Stomach smooth muscle (tissue), 2 donors: ENCODE measurements around the gene SLC26A11.
"Not testable (repeated sequence)": the region's sequence is repeated elsewhere in the genome, so short reads cannot be mapped to it uniquely, and the experiment has no call there.

Experiments
- H3K27ac ChIP-seq: one replicate; pipeline ENCODE4 v1.7.0; 2013; ENCODE audit warnings: mild to moderate bottlenecking, low read length, inconsistent platforms
- H3K27me3 ChIP-seq, 2 donors: one replicate each; pipeline ENCODE4 v1.7.0; 2013; ENCODE audit warnings: low read length in 2 of 2; ENCODE audit not compliant: insufficient read depth in 2 of 2, control insufficient read depth in 1 of 2
- H3K36me3 ChIP-seq, 2 donors: one replicate each; pipeline ENCODE4 v1.7.0; 2013; ENCODE audit warnings: low read length in 2 of 2; ENCODE audit not compliant: control insufficient read depth in 2 of 2, insufficient read depth in 2 of 2
- H3K4me1 ChIP-seq: one replicate; pipeline ENCODE4 v1.7.0; 2013; ENCODE audit warnings: low read length; ENCODE audit not compliant: control insufficient read depth, insufficient read depth
- H3K4me3 ChIP-seq, 2 donors: one replicate each; pipeline ENCODE4 v1.7.0; 2013; ENCODE audit warnings: low read length in 2 of 2
- H3K9ac ChIP-seq, 2 donors: one replicate each; pipeline ENCODE4 v1.7.0; 2013; ENCODE audit warnings: low read length in 2 of 2, mild to moderate bottlenecking in 1 of 2
- H3K9me3 ChIP-seq, 2 donors: one replicate each; pipeline ENCODE4 v1.7.0; 2013; ENCODE audit warnings: low read length in 2 of 2; ENCODE audit not compliant: control insufficient read depth in 2 of 2
- donor health status: healthy.
- donor health status: Pancreatic carcinoma.

SLC26A11 gene

DNA sequence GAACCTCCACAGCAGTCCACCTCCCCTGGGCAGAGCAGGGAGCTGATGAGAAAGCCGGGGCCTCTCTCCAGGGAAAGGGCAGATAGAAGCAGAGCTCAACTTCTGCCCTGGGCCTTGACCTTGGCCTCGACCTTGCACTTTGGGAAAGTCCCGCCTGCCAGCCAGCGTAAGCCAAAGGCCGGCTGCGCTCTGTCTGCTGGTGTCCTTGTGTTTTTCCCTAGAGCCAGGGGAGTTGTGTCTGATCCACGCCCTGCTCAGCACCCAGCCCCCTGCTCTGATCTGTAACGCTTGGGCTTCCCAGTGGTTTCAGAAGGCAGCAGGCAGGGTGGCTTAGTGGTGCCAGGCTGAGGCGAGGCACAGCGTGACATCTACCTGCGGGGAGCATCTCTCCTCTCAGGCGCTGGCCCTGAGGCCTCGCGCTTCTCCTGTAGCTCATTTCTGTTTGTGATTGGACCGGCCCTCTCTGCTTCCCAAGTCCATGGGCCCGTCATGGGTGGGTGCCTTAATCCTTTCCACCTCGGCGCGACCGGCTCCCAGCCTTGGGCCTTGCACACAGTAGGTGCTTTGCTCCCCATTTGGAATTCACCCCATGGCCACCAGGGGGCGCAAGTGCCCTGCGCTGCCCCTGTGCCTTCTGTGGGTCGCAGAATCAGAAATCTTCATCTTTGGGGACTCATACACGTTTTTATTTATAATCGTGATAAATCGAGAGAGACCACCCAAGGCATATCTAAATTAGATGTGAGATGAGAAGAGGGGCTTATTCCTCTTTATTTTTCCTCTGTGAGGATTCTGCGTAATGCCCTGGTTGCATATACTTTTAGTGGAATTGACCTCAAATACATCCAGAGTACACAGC lies 24.3 kb upstream of the SLC26A11 start:
- Histone ChIP-seq H3K4me3 (no peak overlapping the region), H3K9ac (no peak overlapping the region), H3K4me1 (no peaks in the 10 kb centered on the region), H3K9me3 (no peaks in the 10 kb centered on the region), H3K27ac (no peak overlapping the region), H3K27me3 (peaks cover 6 to 8% of the 10 kb centered on the region in 2 donors), H3K36me3 (no peaks in the 10 kb centered on the region)

DNA sequence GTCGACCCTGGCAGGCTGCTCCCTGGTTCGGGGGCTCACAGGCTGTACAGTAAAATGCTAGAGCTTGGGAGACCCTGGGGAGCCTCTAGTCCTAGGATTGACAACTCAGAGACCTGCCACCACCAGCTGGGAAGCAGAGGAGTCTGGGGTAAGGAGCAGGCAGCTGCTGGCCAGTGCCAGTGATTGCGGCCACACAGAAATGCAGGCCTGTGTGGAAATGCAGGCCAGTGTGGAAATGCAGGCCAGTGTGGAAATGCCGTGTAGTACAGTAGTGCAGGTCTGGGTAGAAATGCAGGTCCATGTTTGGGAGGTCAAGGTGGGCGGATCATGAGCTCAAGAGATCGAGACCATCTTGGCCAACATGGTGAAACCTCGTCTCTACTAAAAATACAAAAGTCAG lies 23.6 kb upstream of the SLC26A11 start:
- Histone ChIP-seq H3K36me3 (no peaks in the 10 kb centered on the region), H3K9ac (no peak overlapping the region), H3K27me3 (peaks cover 6 to 8% of the 10 kb centered on the region in 2 donors), H3K9me3 (no peaks in the 10 kb centered on the region), H3K4me3 (no peak overlapping the region), H3K27ac (no peak overlapping the region), H3K4me1 (no peaks in the 10 kb centered on the region)

DNA sequence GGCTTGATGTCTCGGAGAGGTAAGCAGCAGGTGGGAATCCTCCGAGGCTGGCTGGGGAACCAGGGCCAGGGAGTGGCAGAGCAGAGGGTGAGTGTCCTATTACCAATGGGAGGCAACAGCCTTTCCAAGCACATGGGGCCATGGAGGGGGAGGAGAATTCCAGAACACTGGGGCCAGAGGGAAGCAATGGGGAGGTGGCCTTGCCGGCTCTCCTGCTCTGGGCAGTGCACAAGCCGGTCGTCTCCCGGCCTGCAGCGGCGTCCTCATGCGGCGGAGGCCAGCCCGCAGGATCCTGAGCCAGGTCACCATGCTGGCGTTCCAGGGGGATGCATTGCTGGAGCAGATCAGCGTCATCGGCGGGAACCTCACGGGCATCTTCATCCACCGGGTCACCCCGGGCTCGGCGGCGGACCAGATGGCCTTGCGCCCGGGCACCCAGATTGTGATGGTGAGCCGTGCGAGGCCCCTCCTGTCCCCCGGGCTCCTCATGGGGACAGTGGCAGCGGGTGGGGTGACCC lies 22.0 kb upstream of the SLC26A11 start:
- H3K27ac ChIP-seq: no peak overlapping the region
- H3K4me3 ChIP-seq: no peak overlapping the region
- H3K27me3 ChIP-seq: peaks cover 6 to 8% of the 10 kb centered on the region in 2 donors
- no peaks in the 10 kb centered on the region for H3K36me3 ChIP-seq
- H3K4me1 ChIP-seq: no peaks in the 10 kb centered on the region
- no peaks in the 10 kb centered on the region for H3K9me3 ChIP-seq
- H3K9ac ChIP-seq: no peak overlapping the region

DNA sequence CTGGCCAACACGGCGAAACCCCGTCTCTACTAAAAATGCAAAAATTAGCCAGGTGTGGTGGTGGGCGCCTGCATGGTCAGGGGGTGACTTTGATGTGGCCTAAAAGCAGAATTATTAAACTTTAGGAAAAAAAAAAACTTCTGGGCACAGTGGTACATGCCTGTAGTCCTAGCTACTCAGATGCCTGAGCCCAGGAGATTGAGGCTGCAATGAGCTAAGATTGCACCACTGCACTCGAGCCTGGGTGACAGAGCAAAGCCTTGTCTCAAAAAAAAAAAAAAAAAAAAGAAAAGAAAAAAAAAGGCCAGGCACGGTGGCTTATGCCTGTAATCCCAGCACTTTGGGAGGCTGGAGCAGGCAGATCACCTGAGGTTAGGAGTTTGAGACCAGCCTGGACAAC lies 20.9 kb upstream of the SLC26A11 start:
- H3K4me1 ChIP-seq, H3K27ac ChIP-seq, H3K9ac ChIP-seq, H3K4me3 ChIP-seq, H3K27me3 ChIP-seq, H3K9me3 ChIP-seq, H3K36me3 ChIP-seq: not testable (repeated sequence)

DNA sequence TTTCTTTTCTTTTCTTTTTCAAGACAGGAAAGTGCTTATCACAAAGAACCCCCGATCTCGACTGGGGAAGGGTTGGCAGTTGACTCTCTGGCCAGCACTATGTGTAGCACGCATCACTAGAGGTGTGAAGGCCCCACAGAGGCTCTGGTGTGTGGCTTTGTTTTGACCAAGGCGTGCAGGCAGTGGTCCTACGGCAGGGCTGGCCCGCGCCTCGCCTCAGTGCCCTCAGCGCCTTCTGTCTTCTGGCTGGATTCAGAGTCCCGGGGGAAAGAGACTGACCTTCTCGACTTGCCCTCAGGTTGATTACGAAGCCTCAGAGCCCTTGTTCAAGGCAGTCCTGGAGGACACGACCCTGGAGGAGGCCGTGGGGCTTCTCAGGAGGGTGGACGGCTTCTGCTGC lies 18.8 kb upstream of the SLC26A11 start:
- H3K9me3 ChIP-seq: no peaks in the 10 kb centered on the region
- H3K36me3 ChIP-seq: no peaks in the 10 kb centered on the region
- no peak overlapping the region for H3K9ac ChIP-seq
- H3K4me3 ChIP-seq: no peak overlapping the region
- no peak overlapping the region for H3K27ac ChIP-seq
- no peaks in the 10 kb centered on the region for H3K4me1 ChIP-seq
- peaks cover 0 to 2% of the 10 kb centered on the region in 2 donors for H3K27me3 ChIP-seq

DNA sequence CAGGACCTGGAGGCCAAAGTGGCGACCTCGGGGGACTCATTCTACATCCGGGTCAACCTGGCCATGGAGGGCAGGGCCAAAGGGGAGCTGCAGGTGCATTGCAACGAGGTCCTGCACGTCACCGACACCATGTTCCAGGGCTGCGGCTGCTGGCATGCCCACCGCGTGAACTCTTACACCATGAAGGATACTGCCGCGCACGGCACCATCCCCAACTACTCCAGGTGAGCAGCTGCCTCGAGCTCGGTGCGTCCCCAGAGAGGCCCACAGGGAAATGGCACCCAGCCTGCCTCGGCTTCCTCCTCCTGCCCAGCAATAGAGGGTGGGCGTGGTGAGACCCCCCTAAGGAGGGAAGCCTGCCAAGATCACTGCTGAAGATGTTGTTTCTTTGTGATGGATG lies 18.0 kb upstream of the SLC26A11 start:
- Histone ChIP-seq H3K9ac (no peak overlapping the region), H3K36me3 (no peaks in the 10 kb centered on the region), H3K4me3 (no peak overlapping the region), H3K27me3 (no peaks in the 10 kb centered on the region), H3K4me1 (no peaks in the 10 kb centered on the region), H3K27ac (no peak overlapping the region), H3K9me3 (no peaks in the 10 kb centered on the region)

DNA sequence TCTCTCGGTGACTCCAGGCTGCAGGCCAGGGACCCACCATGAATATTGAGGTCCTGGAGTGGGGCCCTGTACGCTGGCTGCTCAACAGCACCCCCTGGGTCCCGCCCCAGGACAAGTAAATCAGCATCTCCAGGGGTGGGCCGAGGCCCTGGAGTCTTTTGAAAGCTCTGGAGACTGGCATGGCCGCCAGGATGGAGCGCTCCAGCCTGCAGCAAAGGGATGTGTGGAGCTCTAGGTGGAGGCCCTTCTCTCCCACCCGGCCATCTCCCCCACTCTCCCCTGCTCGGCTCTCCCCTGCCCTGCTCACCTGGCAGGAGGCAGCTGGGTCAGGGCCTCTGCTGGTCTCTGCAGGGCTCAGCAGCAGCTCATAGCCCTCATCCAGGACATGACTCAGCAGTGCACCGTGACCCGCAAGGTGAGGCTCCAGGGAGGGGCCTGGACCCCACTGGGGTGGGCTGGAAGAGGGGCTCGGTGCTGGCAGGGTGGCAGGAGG lies 16.7 kb upstream of the SLC26A11 start:
- H3K4me1 ChIP-seq: no peaks in the 10 kb centered on the region
- H3K36me3 ChIP-seq: no peaks in the 10 kb centered on the region
- no peak overlapping the region for H3K4me3 ChIP-seq
- H3K27ac ChIP-seq: no peak overlapping the region
- no peaks in the 10 kb centered on the region for H3K9me3 ChIP-seq
- H3K9ac ChIP-seq: no peak overlapping the region
- no peaks in the 10 kb centered on the region for H3K27me3 ChIP-seq

DNA sequence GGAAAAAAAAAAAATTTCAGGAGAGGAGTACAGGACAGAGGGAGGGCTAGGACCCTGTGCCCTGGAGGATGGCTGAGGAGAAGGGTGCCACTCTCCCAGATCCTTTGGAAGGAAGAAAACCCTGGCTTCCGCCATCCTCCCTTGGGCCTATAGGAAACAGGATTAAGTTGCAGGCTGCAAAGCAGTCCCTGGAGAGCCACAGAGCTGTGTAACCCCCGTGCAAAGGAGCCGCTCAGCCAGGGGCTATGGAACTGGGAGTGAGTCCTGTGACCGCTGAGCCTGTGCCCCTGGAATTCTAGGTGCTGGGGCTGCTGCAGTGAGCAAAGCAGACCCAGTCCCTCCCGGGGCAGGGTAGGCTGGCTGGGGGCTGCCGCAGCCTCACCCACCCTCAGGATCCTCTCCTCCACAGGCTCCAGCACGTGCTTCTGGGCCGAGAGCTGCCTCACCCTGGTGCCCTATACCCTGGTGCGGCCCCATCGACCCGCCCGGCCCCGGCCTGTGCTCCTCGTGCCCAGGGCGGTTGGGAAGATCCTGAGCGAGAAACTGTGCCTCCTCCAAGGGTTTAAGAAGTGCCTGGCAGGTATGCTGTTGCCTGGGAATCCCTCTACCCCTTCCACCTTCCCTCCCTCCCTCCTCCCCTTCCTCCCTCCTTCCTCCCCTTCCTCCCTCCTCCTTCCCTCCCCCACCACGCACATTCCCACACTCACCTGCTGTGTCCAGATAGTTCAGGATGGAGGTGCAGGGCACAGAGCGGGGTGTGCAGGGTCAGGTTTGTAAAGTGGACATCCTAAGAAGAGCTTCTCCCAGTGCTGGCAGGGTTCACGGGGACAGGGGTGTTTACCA lies 15.4 kb upstream of the SLC26A11 start:
- Histone ChIP-seq H3K4me1 (no peaks in the 10 kb centered on the region), H3K27ac (no peak overlapping the region), H3K36me3 (peaks cover 0 to 4% of the 10 kb centered on the region in 2 donors), H3K4me3 (no peak overlapping the region), H3K27me3 (no peaks in the 10 kb centered on the region), H3K9me3 (no peaks in the 10 kb centered on the region), H3K9ac (no peak overlapping the region)

DNA sequence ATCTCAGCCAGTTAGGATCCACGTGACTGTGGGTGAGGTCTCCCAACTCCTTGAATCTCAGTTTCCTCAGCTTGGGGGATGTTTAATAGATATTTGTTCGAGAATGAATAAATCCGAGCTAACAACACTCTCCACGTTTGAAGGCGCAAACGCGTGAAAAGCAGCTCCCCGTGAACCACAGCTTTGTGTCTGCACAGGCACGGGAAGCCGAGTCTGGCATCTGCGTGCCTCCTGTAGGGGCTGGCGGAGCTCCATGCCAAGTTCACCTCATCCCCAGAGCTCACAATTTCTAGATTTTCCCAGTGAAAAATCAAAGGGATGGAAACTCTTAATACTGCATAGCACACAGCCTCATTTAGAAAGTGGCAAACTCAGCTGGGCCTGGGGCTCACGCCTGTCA lies 14.4 kb upstream of the SLC26A11 start:
- Histone ChIP-seq H3K36me3 (peaks cover 0 to 9% of the 10 kb centered on the region in 2 donors), H3K4me3 (no peak overlapping the region), H3K9me3 (no peaks in the 10 kb centered on the region), H3K4me1 (no peaks in the 10 kb centered on the region), H3K9ac (no peak overlapping the region), H3K27ac (no peak overlapping the region), H3K27me3 (no peaks in the 10 kb centered on the region)

DNA sequence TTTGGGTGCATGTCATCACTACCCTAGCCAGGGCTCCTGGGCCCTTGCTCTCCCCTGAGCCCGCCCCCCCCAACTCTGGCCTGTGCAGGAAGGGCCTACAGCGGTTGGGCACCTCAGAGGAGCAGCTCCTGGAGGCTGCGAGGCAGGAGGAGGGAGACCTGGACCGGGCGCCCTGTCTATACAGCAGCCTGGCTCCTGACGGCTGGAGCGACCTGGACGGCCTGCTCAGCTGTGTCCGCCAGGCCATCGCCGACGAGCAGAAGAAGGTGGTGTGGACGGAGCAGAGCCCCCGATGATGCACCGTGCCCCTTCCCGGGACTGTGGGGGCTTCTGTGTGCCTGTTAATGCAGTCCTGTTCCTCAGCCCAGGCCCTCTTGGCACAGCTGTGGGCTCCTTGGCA lies 12.2 kb upstream of the SLC26A11 start:
- Histone ChIP-seq H3K4me1 (no peaks in the 10 kb centered on the region), H3K4me3 (no peak overlapping the region), H3K9me3 (no peaks in the 10 kb centered on the region), H3K27me3 (no peaks in the 10 kb centered on the region), H3K9ac (no peak overlapping the region), H3K27ac (no peak overlapping the region), H3K36me3 (peaks cover 6 to 22% of the 10 kb centered on the region in 2 donors)
